ENCODE results near the gene SAPCD1. TPM values are rescaled to one million over a fixed set of nuclear protein-coding genes. Genes with fewer than 3 reads are reported as not detected.

SAPCD1 gene
- total RNA-seq, 1 experiment from 2014 or later = 13.0 TPM

DNA sequence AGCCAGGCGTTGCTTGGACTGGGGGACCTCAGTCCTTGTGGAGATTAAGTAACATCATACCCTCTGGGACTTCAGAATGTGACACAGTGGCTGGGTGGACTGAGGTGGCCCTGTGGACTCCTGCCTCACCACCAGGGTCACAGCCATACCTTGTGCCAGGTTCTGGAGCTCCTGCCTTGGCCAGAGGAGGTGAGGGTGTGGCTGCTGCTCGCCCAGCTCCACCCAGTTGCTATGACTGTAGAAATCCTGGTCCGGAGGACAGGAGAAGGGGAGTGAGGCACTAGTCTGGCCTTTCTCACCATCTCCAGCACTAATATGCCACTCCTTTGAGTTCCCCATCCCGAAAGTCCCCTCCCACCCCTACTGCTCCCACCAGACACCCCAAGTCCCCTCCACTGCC lies 12.7 kb downstream of the SAPCD1 start:
- in situ Hi-C loops (cut with HindIII; ENCODE audit: low sequenced_read_pairs) = no loop called here
- DNase-seq (ENCODE audit: low spot score) = no peak

DNA sequence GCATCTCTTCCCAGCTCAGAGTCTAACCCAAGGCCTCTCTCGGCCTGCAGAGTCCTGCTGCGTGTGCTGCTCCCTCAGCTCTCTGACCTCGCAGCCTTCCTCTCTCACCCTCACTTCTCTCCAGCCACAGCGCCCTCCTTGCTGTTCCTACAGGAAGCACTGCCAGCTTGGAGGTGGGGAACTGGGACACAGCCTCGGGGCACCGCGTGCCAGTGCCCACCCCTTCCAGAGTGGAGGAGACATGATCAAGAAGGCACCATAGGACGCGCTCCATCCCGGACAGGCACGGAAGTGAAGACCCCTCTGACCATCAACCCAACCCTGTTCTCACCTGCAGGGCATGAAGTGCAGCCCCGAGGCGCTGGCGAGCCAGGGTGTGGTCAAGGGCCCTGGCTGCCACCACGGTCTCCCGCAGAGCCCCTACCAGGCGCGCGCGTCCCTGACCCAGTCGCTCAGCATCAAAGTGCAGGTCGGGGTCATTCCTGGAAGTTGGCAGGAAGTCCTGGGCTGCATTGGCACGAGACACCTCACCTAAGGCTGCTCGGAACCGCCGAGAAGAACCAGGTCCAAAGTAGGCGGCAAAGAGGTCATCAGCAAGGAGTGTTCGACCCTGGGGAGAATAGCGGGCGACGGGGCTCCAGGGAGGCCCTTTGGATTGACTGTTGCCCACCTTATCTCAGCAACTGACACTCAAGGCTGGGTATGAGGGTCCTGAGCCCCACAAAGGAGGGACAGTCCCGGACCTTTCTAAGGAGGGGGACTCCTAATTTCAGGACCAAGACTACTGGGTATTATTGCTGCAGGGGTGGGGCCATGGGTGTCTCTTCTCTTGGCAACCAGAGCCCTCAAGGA lies 13.4 kb downstream of the SAPCD1 start:
- DNase-seq (ENCODE audit: low spot score) = peak; percentile 28
- in situ Hi-C loops (cut with HindIII; ENCODE audit: low sequenced_read_pairs) = no loop called here

DNA sequence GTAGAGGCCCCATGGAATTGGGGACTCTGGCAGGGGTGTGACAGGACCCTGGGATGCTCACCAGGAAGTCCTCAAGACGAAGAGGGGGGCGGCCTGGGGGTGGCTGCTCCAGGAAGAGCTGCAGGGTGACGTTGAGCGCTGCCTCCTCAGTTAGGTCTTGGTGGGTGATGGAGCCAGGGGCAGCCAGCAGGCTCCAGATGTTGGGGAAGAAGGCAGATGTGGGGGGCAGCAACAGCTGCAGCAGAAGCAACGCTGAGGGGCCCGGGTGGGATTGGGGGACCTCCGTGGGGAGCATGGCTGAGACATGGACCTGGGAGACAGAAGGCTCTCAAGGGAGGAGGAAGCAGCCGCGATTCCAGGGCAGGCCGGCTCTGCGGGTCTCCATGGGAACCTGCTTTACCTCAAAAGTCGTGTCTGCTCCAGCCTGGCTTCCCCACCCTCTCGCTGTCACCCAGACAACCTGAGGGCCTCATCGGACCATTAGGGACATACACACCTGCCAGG lies 14.1 kb downstream of the SAPCD1 start:
- in situ Hi-C loops (cut with HindIII; ENCODE audit: low sequenced_read_pairs) = no loop called here
- peak; percentile 44 for DNase-seq (ENCODE audit: low spot score)

DNA sequence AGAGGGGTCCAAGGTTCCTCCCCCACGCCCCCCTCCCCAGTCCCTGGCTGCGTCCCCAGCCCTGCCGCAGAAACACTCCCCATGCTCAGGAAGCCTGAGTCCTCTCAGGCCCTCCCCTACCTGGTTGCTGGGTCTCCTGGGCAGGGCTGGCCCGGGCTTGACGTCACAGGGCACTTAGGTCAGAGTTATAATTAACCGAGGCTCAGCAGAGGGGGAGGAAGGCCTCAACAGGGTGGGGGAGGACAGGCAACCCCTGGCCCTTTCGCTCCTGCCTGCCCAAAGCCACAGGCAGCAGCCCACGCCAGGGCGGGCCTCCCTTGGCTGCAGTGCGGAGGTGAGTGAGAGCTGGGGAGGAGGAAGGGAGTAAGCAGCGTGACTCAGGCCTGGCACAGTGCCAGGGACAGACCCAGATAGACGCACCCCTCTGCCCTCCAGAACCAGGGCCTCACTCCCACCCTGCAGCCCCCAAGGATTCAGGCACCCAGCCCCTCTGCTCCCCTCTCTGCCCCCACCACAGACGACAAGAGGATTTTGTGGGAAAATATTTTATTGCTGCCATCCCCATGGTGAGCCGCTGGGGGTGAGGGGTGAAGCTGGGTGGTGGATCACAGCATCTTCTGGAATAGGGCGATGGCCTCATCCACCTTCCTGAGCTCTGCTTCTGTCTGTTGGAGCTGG lies 14.7 kb downstream of the SAPCD1 start, which contains the start of gene VWA7:
VWA7 (minus strand) TSS at position 340 of the 678 bp plus-strand sequence. CDS start 549 bp downstream, outside the sequence.
- peak; percentile 69 for DNase-seq (ENCODE audit: low spot score)
- in situ Hi-C loops (cut with HindIII; ENCODE audit: low sequenced_read_pairs) = no loop called here

DNA sequence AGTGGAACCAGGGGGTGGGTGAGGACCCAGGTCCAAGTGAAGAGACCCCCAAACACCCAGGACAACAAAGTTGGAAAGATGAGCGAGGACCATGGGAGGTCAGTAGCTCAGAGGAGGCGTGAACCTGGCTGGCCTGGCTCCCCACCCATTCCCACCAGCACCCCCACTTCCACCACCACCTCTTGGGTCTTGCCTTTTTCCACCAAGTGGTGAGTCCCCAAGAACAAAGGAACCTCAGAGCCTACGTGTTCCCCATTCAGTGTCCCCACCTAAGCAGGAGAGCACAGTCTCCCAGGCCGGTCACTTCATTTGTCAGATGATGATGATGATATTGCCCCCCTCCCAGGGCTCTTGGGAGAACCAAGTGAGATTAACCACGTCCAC lies 15.2 kb downstream of the SAPCD1 start:
- DNase-seq (ENCODE audit: low spot score) = no peak
- in situ Hi-C loops (cut with HindIII; ENCODE audit: low sequenced_read_pairs) = no loop called here

DNA sequence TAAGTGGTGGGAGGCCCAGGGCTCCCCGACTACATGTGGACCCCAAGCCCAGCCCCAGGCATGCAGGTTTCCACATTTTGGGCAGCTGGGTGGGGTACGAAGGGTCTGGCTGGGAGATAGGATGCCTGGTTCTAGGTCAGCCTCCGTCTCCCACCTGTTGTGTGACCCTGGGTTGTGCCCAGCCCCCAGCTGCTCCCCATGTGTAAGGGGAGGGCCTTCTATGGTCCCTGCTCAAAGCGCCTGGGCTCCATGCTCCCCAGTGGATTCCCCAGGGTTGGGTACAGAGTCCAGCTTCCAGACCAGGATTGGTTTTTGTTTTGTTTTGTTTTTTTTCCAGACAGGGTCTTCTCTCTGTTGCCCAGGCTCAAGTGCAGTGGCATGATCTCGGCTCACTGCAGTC lies 15.7 kb downstream of the SAPCD1 start:
- DNase-seq (ENCODE audit: low spot score) = no peak
- in situ Hi-C loops (cut with HindIII; ENCODE audit: low sequenced_read_pairs) = no loop called here

DNA sequence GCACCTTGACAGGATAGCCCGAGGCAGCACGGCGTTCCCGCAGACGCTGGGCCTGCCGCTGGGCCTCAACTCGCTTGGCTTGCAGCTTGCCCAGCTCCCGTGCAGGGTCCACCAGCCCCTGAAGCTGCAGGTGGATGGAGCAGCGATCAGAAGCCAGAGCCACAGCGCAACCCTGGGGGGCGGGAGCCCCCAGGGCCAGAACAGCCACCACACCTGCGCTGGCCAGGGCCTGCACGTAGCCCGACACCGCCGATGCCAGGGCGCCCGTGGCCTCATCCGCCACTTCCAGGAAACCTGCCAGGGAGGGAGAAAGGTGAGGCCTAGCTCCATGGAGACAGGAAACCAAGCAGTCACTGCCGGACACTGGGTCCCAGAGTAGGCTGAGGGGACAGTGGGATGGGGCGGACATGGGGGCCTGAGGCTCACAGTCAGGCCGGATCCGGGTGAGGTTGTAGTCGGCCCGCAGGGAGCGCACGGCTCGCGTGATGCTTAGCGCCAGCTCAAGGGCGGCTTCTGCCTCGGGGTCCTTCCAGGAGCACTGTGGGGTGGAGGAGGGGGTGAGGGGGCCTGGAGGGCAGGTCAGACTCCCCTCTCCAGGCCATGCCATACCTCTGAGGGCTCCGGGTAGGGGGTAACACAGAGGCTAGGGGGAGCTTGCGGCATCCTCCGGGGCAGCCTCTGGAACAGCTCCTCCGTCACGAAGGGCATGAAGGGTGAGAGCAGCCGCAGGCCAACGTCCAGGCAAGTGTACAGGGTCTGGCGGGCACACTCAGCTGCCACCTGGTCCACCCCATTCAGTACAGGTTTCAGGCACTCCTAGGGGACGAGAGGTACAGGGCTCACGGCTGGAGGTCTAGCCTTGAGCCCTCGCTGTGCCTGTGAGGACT lies 16.8 kb downstream of the SAPCD1 start:
- in situ Hi-C loops (cut with HindIII; ENCODE audit: low sequenced_read_pairs) = no loop called here

DNA sequence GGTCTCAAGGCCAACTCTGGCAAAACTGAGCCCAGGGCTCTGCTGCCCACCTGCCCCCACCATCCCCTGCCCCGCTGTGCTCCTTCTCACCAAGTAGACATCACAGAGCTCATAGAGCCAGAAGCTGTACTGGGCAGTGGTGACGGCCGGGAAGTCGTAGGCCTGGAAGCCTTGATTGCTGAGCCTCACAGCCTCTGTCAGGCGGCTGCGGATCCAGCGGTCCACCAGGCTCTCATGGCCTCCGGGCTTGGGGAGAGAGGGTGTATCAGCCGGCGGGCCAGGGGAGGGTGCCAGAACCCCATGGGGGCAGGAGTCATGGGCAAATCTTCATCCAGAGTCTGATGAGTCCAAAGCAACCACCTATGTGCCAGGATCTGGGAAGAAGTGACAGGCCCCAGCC lies 17.5 kb downstream of the SAPCD1 start:
- in situ Hi-C loops (cut with HindIII; ENCODE audit: low sequenced_read_pairs) = no loop called here
- no peak for DNase-seq (ENCODE audit: low spot score)

More for the DNA sequence above, 16.8 kb downstream of the SAPCD1 start:
- no peak for DNase-seq (ENCODE audit: low spot score)

DNA sequence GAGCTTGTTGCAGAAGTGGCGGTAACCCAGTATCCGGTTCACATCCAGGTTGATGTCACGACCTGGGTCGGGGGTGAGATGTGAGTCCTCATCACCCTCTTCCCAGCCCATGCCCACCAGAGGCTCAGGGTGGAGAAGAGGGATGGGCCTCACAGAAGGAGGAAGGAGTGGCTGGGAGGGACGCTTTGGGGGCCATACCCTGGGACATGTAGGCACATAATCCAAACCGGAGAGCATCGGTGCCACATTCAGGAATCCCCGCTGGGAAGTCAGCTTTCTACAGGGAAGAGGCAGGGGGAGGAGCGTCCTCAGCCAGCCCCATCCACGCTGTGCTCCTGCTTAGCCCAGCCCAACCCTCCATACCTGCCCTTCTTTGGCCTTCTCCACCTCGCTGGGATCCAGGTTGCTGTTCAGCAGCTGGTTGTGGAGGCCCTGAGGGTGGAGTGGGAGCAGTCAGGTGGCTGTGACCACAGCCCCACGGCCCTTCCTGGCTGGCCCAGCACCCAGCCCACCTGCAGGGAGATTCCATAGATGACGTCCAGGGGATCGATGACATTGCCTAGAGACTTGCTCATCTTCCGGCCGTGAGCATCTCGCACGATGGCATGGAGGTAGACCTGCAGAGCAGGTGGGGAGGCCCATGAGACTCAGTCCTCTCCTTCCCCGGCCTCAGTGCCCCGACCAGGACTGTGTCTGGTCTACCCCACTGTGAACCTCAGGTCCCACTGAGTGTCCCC lies 18.2 kb downstream of the SAPCD1 start:
- in situ Hi-C loops (cut with HindIII; ENCODE audit: low sequenced_read_pairs) = no loop called here
- DNase-seq (ENCODE audit: low spot score) = no peak

DNA sequence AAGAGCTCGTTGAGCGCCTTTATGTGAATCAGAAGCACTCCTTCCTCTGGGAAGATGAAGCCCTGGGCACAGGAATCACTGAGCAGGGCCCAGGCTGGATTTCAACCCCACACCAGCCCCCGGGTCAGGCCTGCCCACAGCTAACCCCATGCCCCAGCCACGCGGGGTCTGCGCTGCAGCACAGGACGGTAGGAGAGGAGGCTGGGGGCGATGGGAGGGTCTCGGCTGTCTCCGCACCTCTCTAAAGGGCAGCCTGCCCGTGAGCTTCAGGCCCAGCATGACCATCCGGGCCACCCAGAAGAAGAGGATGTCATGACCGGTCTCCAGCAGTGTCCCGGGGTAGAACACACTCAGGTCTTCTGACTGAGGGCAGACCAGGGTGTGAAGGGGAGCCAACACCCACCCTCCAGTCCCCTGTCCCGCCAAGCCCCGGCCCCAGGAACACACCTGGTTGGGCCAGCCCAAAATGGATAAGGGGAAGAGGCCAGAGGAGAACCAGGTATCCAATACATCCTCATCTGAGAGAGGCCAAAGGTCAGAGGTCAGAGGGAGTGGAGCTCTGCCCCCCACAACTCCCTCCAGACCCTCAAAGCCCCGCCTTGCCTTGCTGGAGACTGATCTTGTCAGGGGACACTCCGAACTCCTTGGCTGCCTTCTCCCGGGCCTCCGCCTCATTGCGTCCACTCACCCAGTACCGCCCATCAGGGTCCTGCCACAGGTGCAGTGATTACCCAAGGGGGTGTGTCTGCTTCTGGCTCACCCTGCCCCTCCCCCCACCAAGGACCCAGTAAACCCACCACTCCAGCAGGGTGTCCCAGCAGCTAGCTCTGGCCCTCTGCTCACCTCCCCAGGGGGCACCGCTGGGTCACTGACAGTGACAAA lies 19.0 kb downstream of the SAPCD1 start:
- in situ Hi-C loops (cut with HindIII; ENCODE audit: low sequenced_read_pairs) = no loop called here

DNA sequence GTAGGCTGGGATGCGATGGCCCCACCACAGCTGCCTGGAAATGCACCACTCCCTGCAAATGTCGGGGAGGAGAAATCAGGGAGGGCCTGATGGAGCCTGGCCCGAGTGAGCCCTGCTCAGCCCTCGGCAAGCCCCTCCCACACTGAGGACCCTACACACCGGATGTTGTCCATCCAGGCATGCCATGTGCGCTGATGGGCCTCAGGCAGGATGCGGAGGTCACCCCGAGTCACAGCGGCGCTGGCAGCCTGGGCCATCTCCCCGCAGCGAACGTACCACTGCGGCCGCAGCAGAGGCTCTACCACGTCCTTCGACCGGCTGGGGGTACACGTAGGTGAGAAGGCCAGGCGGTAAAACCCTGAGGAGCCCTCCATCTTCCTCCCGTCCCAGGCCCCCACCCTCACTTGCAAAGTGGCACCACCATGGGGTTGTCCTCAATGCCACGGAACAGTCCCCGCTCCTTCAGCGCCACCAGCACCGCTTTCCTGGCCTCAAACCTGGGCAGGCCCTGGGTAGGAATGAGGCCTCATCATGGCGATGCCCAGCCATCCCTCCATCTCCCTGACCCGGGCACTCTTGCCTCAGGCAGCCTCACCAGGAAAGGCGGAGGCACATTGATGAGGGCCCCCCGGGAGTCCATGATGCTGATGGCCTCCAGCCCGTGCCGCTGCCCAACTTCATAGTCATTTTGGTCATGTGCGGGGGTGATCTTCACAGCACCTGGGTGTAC lies 19.8 kb downstream of the SAPCD1 start:
- in situ Hi-C loops (cut with HindIII; ENCODE audit: low sequenced_read_pairs) = no loop called here

More for the DNA sequence above, 19.0 kb downstream of the SAPCD1 start:
- DNase-seq (ENCODE audit: low spot score) = no peak

DNA sequence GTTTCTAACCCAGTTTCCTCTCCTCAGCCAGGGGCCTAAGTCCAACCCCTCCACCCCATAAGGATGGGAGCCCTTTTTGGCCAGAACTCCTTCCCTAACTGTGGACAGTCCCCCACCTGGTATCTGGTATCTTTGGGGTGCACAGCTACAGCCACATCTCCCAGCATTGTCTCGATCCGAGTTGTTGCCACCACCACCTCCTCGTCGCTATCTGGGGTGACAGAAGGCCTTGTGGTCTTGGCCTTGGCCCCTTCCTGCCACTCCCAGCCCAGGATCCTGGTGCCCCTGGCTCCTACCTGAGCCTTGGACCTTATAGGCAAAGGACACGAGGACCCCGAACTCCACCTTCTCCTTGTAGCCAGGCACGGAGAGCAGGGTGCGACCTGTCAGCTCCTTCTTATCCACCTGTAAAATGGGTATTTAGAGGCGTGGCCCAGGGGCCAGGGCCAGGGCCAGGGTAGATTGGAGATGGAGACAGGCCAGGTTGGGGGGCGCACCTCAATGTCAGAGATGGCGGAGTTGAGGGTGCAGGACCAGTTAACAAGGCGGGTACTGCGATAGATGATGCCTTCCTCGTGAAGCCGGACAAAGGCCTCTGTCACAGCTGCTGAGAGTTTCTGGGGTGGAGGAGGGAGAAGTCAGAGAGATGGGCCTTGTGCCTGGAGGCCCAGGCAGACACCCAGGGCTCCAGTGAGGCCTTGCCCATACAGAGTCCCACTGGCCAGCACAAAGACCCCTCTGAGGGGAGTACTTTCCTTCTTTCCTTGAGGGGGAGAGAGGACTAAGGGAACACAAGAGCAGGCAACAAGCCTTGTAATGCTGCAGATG lies 21.9 kb downstream of the SAPCD1 start:
- in situ Hi-C loops (cut with HindIII; ENCODE audit: low sequenced_read_pairs) = no loop called here
- no peak for DNase-seq (ENCODE audit: low spot score)

More for the DNA sequence above, 19.8 kb downstream of the SAPCD1 start:
- no peak for DNase-seq (ENCODE audit: low spot score)

DNA sequence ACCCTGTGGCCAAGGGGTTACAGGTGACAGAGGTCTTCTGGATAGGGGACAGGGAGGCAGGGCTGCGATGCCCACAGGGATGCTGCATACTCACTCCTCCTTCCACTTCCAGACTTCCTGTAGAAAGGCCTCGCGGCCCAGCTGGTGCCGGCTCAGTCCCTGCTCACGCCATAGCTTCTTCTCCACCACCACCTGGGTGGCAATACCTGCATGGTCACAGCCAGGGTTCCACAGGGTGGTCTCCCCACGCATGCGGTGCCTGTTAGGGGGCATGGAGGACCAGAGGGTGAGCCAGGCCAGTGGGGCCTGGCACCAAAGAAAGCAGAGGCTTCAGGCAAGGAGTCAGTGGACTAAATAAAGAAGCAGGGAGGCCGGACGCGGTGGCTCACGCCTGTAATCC lies 23.0 kb downstream of the SAPCD1 start:
- in situ Hi-C loops (cut with HindIII; ENCODE audit: low sequenced_read_pairs) = no loop called here
- DNase-seq (ENCODE audit: low spot score) = no peak

DNA sequence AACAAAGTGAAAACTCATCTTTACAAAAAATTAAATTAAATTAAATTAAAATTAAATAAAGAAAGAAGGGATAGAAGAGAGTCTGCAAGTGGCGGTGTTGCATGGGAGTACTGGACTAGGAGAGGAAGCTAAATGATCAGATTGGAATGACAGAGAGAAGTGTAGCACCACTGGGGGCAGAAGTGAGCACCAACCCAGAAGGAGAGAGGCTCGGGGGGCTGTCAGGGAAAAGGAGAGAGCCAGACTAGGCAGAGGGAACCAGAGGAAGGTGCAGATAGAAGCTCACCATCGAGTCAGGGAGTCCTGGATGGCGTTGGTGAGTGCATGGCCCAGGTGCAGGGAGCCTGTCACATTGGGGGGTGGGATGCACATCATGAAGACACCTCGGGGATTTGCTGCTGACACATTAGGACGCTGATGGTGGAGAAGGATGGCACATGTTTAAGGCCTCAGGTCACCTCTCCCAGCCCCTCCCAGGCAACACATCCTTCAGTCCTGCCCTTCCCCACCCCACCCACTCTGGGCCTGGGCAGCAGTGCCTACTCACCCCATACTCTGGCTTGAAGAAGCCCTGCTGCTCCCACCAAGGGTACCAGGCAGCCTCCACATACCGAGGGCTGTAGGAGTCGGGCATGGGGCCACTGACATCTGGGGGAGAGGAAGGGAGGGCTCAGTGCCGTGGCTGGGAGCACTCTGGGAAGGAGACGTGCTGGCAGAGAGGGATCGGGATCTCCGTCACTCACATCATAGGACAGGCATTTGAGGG lies 29.1 kb downstream of the SAPCD1 start:
- in situ Hi-C loops (cut with HindIII; ENCODE audit: low sequenced_read_pairs) = no loop called here
- peak; percentile 60 for DNase-seq (ENCODE audit: low spot score)

DNA sequence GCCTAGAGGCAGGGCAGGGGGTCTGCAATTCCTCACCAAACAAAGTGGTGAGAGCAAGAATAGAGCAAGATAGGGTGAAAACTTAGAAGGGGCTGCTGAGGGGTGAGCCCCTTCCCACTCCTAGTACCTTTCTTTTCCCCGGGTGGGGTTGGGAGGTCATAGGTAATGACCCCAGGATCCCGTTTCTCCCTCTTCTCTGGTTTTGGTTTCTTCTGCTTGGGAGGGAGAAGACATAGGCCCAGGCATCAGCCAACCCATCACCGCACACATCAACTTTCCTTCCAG lies 29.6 kb downstream of the SAPCD1 start:
- in situ Hi-C loops (cut with HindIII; ENCODE audit: low sequenced_read_pairs) = no loop called here
- DNase-seq (ENCODE audit: low spot score) = no peak

DNA sequence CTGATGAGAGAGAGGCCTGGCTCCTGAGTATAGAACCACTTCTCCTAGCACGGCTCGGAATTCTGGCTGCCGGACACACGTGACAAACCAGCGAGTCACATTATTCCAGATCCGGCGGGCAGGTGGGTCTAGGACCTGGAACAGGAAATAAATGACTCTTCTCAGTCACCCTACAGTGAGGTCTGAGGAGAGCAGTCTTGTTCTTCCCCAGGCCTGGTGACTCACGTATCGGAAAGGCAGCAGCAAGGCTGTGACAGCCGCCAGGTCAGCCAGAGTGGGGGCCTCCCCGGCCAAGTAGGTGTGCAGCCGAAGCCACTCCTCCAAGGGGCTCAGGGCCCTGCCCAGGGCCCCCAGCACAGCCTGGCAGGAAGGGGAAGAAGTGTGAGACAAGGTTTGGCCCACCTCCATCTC lies 30.3 kb downstream of the SAPCD1 start:
- no peak for DNase-seq (ENCODE audit: low spot score)
- in situ Hi-C loops (cut with HindIII; ENCODE audit: low sequenced_read_pairs) = no loop called here
